GM12865 (cell line): ENCODE data around the gene RPUSD1.
"Not testable (repeated sequence)": the region's sequence is repeated elsewhere in the genome, so short reads cannot be mapped to it uniquely, and the experiment has no call there.

ENCODE experiments used
- DNase-seq: peaks from one replicate; pipeline ENCODE4 v3.0.0; 2010; ENCODE audit warnings: low read depth
- H3K4me3 ChIP-seq: 2 replicates; pipeline ENCODE4 v1.5.1; 2011; ENCODE audit warnings: mild to moderate bottlenecking, low read depth, low read length, control low read depth
- TF ChIP-seq, protein P1 (sequence below): IDR thresholded peaks from 2 replicates; pipeline ENCODE4 v1.5.1; 2011; ENCODE audit warnings: low read length, control low read depth, low read depth, inconsistent platforms; ENCODE audit not compliant: insufficient read depth; ENCODE audit errors: missing control alignments

The RPUSD1 gene

DNA sequence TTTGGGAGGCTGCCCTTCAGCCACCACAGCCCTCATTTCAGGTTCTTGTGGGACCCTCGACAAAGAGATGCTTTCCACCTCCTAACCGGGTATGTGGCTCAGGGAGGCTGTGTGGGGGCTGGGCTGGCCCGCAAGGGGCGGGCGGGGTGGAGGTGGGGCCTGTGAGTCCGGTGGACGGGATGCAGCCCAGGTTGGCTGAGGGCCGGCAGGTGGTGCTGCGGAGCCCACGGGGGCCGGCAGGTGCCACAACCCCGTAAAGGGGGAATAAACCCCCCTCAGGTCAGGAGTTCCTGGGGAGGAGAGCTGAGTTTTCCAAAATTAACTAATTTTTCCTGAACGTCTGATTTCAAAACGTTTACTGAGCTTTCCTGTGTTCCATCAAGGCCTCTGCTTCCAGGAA lies 42.4 kb downstream of the RPUSD1 start:
- TF ChIP-seq, protein P1, sequence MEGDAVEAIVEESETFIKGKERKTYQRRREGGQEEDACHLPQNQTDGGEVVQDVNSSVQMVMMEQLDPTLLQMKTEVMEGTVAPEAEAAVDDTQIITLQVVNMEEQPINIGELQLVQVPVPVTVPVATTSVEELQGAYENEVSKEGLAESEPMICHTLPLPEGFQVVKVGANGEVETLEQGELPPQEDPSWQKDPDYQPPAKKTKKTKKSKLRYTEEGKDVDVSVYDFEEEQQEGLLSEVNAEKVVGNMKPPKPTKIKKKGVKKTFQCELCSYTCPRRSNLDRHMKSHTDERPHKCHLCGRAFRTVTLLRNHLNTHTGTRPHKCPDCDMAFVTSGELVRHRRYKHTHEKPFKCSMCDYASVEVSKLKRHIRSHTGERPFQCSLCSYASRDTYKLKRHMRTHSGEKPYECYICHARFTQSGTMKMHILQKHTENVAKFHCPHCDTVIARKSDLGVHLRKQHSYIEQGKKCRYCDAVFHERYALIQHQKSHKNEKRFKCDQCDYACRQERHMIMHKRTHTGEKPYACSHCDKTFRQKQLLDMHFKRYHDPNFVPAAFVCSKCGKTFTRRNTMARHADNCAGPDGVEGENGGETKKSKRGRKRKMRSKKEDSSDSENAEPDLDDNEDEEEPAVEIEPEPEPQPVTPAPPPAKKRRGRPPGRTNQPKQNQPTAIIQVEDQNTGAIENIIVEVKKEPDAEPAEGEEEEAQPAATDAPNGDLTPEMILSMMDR, result peak; percentile 50
- no peak for DNase-seq
- H3K4me3 ChIP-seq, result no peak overlapping the region

DNA sequence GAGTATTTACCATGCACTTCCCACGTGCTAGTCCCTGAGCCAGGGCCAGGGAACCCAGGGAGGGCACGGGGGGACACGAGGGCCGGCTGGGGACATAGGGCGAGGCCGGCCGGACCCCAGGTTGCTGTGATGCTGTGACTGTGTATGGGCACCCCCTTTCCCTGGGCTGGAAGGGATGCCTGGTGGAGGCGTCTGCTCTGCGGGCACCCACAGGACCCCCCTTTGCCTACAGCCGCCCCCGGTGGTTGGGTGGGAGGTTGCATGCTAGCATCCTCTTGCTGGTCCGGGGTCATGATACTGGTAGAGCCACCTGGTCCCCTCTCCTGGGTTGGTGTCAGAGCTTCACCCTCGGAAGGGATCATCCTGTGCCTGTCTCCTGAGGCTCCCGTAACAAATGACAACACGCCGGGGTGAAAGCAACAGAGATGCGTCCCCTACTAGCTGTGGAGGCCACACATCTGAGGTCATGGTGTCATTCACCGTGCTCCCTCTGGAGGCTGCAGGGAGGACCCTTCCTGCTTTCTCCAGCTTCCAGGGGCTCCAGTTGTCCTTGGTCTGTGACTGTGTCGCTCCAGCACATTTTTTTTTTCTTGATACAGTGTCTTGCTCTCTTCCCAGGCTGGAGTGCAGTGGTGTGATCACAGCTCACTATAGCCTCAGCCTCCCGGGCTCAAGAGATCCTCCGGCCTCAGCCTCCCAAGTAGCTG lies 44.2 kb downstream of the RPUSD1 start:
- H3K4me3 ChIP-seq, result no peak overlapping the region
- no peak for DNase-seq
- TF ChIP-seq, protein P1, result peak; percentile 33

DNA sequence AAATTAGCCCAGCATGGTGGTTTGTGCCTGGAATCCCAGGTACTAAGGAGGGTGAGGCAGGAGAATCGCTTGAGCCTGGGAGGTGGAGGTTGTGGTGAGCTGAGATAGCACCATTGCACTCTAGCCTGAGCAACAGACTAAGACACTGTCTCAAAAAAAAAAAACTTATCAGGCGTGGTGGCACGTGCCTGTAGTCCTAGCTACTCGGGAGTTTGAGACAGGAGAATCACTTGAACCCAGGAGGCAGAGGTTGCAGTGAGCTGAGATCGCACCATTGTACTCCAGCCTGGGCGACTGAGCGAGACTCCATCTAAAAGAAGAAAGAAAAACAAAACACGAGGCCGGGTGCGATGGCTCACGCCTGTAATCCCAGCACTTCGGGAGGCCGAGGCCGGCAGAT lies 45.3 kb downstream of the RPUSD1 start:
- not testable (repeated sequence) for H3K4me3 ChIP-seq, DNase-seq

DNA sequence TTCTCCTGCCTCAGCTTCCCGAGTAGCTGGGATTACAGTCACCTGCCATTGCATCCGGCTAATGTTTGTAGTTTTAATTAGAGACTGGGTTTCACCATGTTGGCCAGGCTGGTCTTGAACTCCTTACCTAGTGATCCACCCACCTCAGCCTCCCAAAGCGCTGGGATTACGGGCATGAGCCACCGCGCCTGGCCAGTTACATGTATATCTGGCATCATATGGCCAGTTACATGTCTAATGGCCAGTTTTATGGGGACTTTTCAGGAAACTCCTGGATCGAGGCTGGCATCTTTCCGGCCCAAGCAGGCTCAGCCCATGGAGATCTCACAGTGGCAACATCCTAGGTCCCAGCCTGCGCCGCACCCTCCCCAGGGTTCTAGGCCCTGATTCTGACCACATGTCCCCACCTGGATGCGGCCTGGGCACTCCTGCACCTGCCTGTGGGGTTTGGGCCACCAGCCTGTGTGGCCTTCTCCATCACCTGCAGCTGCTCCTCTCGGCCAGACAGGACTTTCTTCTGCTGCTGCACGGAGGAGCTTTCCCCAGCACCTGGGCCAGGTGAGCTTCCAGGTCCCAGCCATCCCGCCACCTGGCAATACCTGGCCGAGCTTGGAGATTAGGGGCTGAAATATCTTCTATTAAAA lies 46.1 kb downstream of the RPUSD1 start:
- H3K4me3 ChIP-seq, result no peak overlapping the region
- TF ChIP-seq, protein P1, result no peak
- DNase-seq, result no peak

DNA sequence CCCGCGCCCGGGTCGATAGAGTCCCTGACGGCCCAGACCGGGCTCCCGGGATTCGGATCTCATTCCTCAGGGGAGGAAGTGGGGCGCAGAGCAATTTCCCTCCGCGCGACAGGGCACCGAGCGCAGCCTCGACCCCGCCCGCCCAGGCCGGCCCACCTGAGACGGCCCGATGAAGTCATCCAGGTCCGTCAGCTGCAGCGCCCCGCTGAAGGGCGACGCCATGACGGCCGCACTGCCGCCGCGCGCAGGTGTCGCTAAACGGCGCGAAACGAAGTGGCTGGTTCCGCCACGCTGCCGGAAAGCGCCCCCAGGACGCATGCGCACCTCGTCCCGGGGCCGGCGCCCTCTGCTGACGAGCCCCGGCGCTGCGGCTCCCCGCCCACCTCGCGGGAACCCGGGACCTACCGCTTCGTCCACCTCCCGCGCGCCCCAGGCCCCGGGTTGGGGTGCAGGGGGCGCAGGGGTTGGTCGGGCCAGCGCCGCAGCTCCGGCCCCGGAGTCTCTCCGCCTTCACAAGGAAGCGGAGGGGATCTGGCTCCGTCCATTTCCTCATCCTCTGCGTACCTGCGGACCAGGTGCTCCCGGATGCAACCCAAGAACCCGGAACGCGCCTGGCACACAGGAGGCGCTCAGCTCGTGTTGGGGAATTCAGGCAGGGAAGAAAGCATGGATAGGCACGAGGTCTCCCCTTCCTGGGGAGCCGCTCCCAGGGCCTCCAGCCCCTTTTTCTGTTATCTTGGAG lies 47.2 kb downstream of the RPUSD1 start, which contains the start of gene CIAO3:
CIAO3 (minus strand) TSS at position 234 of the 742 bp plus-strand sequence; CDS start at position 222, 12 bp downstream.
- TF ChIP-seq, protein P1, result peak; percentile 93
- peak within 1 kb of the TSS; percentile 89 for H3K4me3 ChIP-seq
- peak; percentile 97 for DNase-seq

DNA sequence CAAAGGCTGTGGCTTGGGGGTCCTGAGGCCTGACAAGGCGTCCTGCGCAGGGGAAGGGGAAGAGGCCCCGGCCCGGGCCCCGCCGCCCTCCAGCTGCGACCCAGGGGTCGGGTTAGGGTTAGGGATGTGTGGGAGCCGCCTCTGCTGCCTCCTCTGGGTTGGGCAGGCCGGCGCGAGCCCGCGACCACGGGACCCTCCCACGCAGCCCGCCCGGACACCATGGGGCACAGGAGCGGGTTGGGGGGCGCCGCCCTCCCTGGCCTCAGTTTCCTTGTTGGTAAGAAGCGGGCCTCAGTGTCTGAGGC lies 47.8 kb downstream of the RPUSD1 start:
- DNase-seq, result no peak
- TF ChIP-seq, protein P1, result no peak

More for the DNA sequence above, 47.8 kb downstream of the RPUSD1 start:
- peak overlapping the region; percentile 89 for H3K4me3 ChIP-seq
